Prostate gland (tissue), 2 donors: ENCODE results near the gene CRHBP.

ENCODE experiments used
- POLR2A ChIP-seq: fragments of 450-650 bp; IDR thresholded peaks from one replicate; pipeline ENCODE4 v1.6.1; 2016; ENCODE audit warnings: antibody characterized with exemption, mild to moderate bottlenecking
- TF ChIP-seq, protein P1 (sequence below), 4 experiments: fragments of 200-600 bp in 2 of 4; fragments of 450-650 bp in 2 of 4; sonication (generic) in 2 of 4; IDR thresholded peaks; 1 replicate in 3 of 4; 2 replicates in 1 of 4; pipeline ENCODE4 v1.5.1; 2016 to 2019; ENCODE audit warnings: antibody characterized with exemption in 4 of 4, mild to moderate bottlenecking in 2 of 4, moderate library complexity in 2 of 4

GRCh38 chr5:76978869-76979268, 26.0 kb downstream of the CRHBP start:
- TF ChIP-seq, protein P1, sequence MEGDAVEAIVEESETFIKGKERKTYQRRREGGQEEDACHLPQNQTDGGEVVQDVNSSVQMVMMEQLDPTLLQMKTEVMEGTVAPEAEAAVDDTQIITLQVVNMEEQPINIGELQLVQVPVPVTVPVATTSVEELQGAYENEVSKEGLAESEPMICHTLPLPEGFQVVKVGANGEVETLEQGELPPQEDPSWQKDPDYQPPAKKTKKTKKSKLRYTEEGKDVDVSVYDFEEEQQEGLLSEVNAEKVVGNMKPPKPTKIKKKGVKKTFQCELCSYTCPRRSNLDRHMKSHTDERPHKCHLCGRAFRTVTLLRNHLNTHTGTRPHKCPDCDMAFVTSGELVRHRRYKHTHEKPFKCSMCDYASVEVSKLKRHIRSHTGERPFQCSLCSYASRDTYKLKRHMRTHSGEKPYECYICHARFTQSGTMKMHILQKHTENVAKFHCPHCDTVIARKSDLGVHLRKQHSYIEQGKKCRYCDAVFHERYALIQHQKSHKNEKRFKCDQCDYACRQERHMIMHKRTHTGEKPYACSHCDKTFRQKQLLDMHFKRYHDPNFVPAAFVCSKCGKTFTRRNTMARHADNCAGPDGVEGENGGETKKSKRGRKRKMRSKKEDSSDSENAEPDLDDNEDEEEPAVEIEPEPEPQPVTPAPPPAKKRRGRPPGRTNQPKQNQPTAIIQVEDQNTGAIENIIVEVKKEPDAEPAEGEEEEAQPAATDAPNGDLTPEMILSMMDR (IDR thresholded peaks at IDR 0.05) = no peak
- TF ChIP-seq POLR2A = no peak
